Trophoblast cell (in vitro differentiated cells and primary cell): Measurements from ENCODE around the gene TBC1D22A.

Source experiments
- DNase-seq, 2 donors: peaks; one replicate each; pipeline ENCODE4 v3.0.0-alpha.2; 2016
- H2AFZ ChIP-seq: 2 replicates; pipeline ENCODE4 v1.6.1; 2013; ENCODE audit warnings: low read length, moderate library complexity, mild to moderate bottlenecking; ENCODE audit not compliant: insufficient read depth, poor library complexity
- H2AK5ac ChIP-seq: 2 replicates; pipeline ENCODE4 v1.6.1; 2013; ENCODE audit warnings: mild to moderate bottlenecking, low read length
- H2BK120ac ChIP-seq: 2 replicates; pipeline ENCODE4 v1.6.1; 2013; ENCODE audit warnings: low read length, mild to moderate bottlenecking, moderate library complexity; ENCODE audit not compliant: insufficient read depth, poor library complexity
- H2BK12ac ChIP-seq: 2 replicates; pipeline ENCODE4 v1.6.1; 2013; ENCODE audit warnings: mild to moderate bottlenecking, low read length, moderate library complexity
- H2BK5ac ChIP-seq: 2 replicates; pipeline ENCODE4 v1.6.1; 2013; ENCODE audit warnings: low read length, low read depth, moderate library complexity, mild to moderate bottlenecking; ENCODE audit not compliant: poor library complexity
- H3K14ac ChIP-seq: 2 replicates; pipeline ENCODE4 v1.6.1; 2013; ENCODE audit warnings: mild to moderate bottlenecking, low read length
- H3K18ac ChIP-seq: 2 replicates; pipeline ENCODE4 v1.6.1; 2013; ENCODE audit warnings: mild to moderate bottlenecking, low read length
- H3K23ac ChIP-seq: 2 replicates; pipeline ENCODE4 v1.6.1; 2013; ENCODE audit warnings: low read length
- H3K27ac ChIP-seq: 2 replicates; pipeline ENCODE4 v1.5.1; 2013; ENCODE audit warnings: low read depth, mild to moderate bottlenecking, inconsistent platforms, low read length, moderate library complexity
- H3K27me3 ChIP-seq: 2 replicates; pipeline ENCODE4 v1.6.1; 2013; ENCODE audit warnings: inconsistent platforms, mild to moderate bottlenecking, low read length, moderate library complexity; ENCODE audit not compliant: insufficient read depth
- H3K36me3 ChIP-seq, 2 experiments: 1 replicate in 1 of 2; 2 replicates in 1 of 2; pipeline ENCODE4 v1.6.1; 2013; ENCODE audit warnings: low read length in 2 of 2, mild to moderate bottlenecking in 2 of 2, moderate library complexity in 1 of 2; ENCODE audit not compliant: insufficient read depth in 2 of 2, control insufficient read depth in 1 of 2
- H3K4ac ChIP-seq: 2 replicates; pipeline ENCODE4 v1.6.1; 2013; ENCODE audit warnings: low read depth, mild to moderate bottlenecking, low read length, moderate library complexity
- H3K4me1 ChIP-seq, 2 experiments: 1 replicate in 1 of 2; 2 replicates in 1 of 2; pipeline ENCODE4 v1.6.1; 2013; ENCODE audit warnings: low read length in 2 of 2, mild to moderate bottlenecking in 2 of 2, moderate library complexity in 1 of 2; ENCODE audit not compliant: insufficient read depth in 2 of 2, control insufficient read depth in 1 of 2
- H3K4me2 ChIP-seq: 2 replicates; pipeline ENCODE4 v1.6.1; 2013; ENCODE audit warnings: inconsistent platforms, mild to moderate bottlenecking, low read length, moderate library complexity
- H3K4me3 ChIP-seq: 2 replicates; pipeline ENCODE4 v1.5.1; 2013; ENCODE audit warnings: mild to moderate bottlenecking, low read depth, low read length, inconsistent platforms
- H3K79me1 ChIP-seq: one replicate; pipeline ENCODE4 v1.6.1; 2013; ENCODE audit warnings: low read length
- H3K79me2 ChIP-seq: 2 replicates; pipeline ENCODE4 v1.6.1; 2013; ENCODE audit warnings: low read length, mild to moderate bottlenecking; ENCODE audit not compliant: control insufficient read depth, insufficient read depth, poor library complexity
- H3K9ac ChIP-seq: 2 replicates; pipeline ENCODE4 v1.6.1; 2013; ENCODE audit warnings: mild to moderate bottlenecking, low read length
- H3K9me3 ChIP-seq: 2 replicates; pipeline ENCODE4 v1.6.1; 2013; ENCODE audit warnings: low read depth, mild to moderate bottlenecking, control low read depth, inconsistent platforms, low read length; ENCODE audit not compliant: insufficient read depth
- H4K12ac ChIP-seq: 2 replicates; pipeline ENCODE4 v1.6.1; 2013; ENCODE audit warnings: low read depth, mild to moderate bottlenecking, low read length, moderate library complexity
- H4K8ac ChIP-seq: 2 replicates; pipeline ENCODE4 v1.6.1; 2013; ENCODE audit warnings: low read depth, mild to moderate bottlenecking, low read length, moderate library complexity
- H4K91ac ChIP-seq: one replicate; pipeline ENCODE4 v1.6.1; 2013; ENCODE audit warnings: low read depth, mild to moderate bottlenecking, low read length, moderate library complexity
- WGBS: extraction: QIAGEN DNeasy Blood & Tissue Kit; methylation state at CpG from one replicate; pipeline ENCODE4 v1.1.7; 2013; ENCODE audit warnings: missing lambda C conversion rate; ENCODE audit not compliant: insufficient read length, insufficient coverage; ENCODE audit errors: extremely low coverage; 5-methylcytosine and 5-hydroxymethylcytosine counted together

TBC1D22A gene

GRCh38 chr22:46869329-46869728 lies 106.9 kb downstream of the TBC1D22A start:
- H3K79me2 ChIP-seq: no peaks in the 10 kb centered on the region
- no peak overlapping the region for H2AK5ac ChIP-seq
- H3K4ac ChIP-seq: no peak overlapping the region
- H3K36me3 ChIP-seq: no peaks in the 10 kb centered on the region
- H3K14ac ChIP-seq: no peak overlapping the region
- no peak overlapping the region for H4K91ac ChIP-seq
- no peak overlapping the region for H3K27ac ChIP-seq
- no peaks in the 10 kb centered on the region for H3K27me3 ChIP-seq
- no peaks in the 10 kb centered on the region for H3K4me1 ChIP-seq
- no CpG with 5 or more reads among the region's 5 CpGs for WGBS
- DNase-seq: no peak
- no peak overlapping the region for H3K23ac ChIP-seq
- H3K4me2 ChIP-seq: no peak overlapping the region
- no peaks in the 10 kb centered on the region for H3K9me3 ChIP-seq
- no peak overlapping the region for H3K4me3 ChIP-seq
- H3K79me1 ChIP-seq: no peaks in the 10 kb centered on the region
- H3K9ac ChIP-seq: no peak overlapping the region
- H2AFZ ChIP-seq: no peak overlapping the region
- no peak overlapping the region for H4K8ac ChIP-seq
- no peak overlapping the region for H4K12ac ChIP-seq
- no peak overlapping the region for H2BK12ac ChIP-seq
- H3K18ac ChIP-seq: no peak overlapping the region
- no peak overlapping the region for H2BK120ac ChIP-seq
- no peak overlapping the region for H2BK5ac ChIP-seq

- Histone ChIP-seq H2BK5ac (no peak overlapping the region), H3K18ac (no peak overlapping the region), H3K23ac (no peak overlapping the region), H3K4ac (no peak overlapping the region), H3K9me3 (no peaks in the 10 kb centered on the region), H2AFZ (no peak overlapping the region), H3K27ac (no peak overlapping the region), H4K8ac (no peak overlapping the region), H3K79me1 (no peaks in the 10 kb centered on the region), H2AK5ac (no peak overlapping the region), H3K27me3 (no peaks in the 10 kb centered on the region), H3K9ac (no peak overlapping the region), H4K12ac (no peak overlapping the region), H3K4me2 (no peak overlapping the region), H3K4me3 (no peak overlapping the region), H2BK12ac (no peak overlapping the region), H3K4me1 (no peaks in the 10 kb centered on the region), H2BK120ac (no peak overlapping the region), H3K36me3 (no peaks in the 10 kb centered on the region), H3K79me2 (no peaks in the 10 kb centered on the region), H4K91ac (no peak overlapping the region), H3K14ac (no peak overlapping the region)
- no CpG with 5 or more reads among the region's 1 CpG for WGBS
- DNase-seq: no peak
These were observed 107.5 kb downstream of the TBC1D22A start for GRCh38 chr22:46869831-46870441.

GRCh38 chr22:46871826-46872225 lies 109.4 kb downstream of the TBC1D22A start:
- Histone ChIP-seq H3K4me3 (no peak overlapping the region), H4K12ac (no peak overlapping the region), H3K14ac (no peak overlapping the region), H3K4me2 (no peak overlapping the region), H3K79me2 (no peaks in the 10 kb centered on the region), H3K27ac (no peak overlapping the region), H3K27me3 (no peaks in the 10 kb centered on the region), H2AK5ac (no peak overlapping the region), H3K36me3 (no peaks in the 10 kb centered on the region), H2AFZ (no peak overlapping the region), H2BK120ac (no peak overlapping the region), H2BK5ac (no peak overlapping the region), H4K8ac (no peak overlapping the region), H3K4me1 (no peaks in the 10 kb centered on the region), H3K23ac (no peak overlapping the region), H3K9ac (no peak overlapping the region), H3K79me1 (no peaks in the 10 kb centered on the region), H4K91ac (no peak overlapping the region), H3K18ac (no peak overlapping the region), H2BK12ac (no peak overlapping the region), H3K4ac (no peak overlapping the region), H3K9me3 (no peaks in the 10 kb centered on the region)
- DNase-seq: no peak
- WGBS: no CpG with 5 or more reads among the region's 2 CpGs

- no peaks in the 10 kb centered on the region for H3K9me3 ChIP-seq
- H3K79me1 ChIP-seq: no peaks in the 10 kb centered on the region
- no peak overlapping the region for H3K9ac ChIP-seq
- no peaks in the 10 kb centered on the region for H3K79me2 ChIP-seq
- no peak overlapping the region for H4K8ac ChIP-seq
- H3K27ac ChIP-seq: no peak overlapping the region
- no CpG with 5 or more reads among the region's 4 CpGs for WGBS
- H2BK12ac ChIP-seq: no peak overlapping the region
- no peak overlapping the region for H3K18ac ChIP-seq
- H2BK5ac ChIP-seq: no peak overlapping the region
- no peak overlapping the region for H3K4me3 ChIP-seq
- H3K14ac ChIP-seq: no peak overlapping the region
- no peak overlapping the region for H3K23ac ChIP-seq
- DNase-seq: no peak
- no peaks in the 10 kb centered on the region for H3K27me3 ChIP-seq
- no peak overlapping the region for H3K4ac ChIP-seq
- H3K36me3 ChIP-seq: peaks cover 0 to 2% of the 10 kb centered on the region in 2 experiments
- no peak overlapping the region for H2AK5ac ChIP-seq
- no peak overlapping the region for H3K4me2 ChIP-seq
- H3K4me1 ChIP-seq: no peaks in the 10 kb centered on the region
- H2BK120ac ChIP-seq: no peak overlapping the region
- no peak overlapping the region for H4K12ac ChIP-seq
- no peak overlapping the region for H2AFZ ChIP-seq
- no peak overlapping the region for H4K91ac ChIP-seq
These were observed 112.6 kb downstream of the TBC1D22A start for GRCh38 chr22:46875089-46875488.
